Hippocampal formation (tissue), 2 donors: Measurements from ENCODE around the gene PCDH19.
A peak's percentile ranks its signal among the peaks of the same experiment; 100 is the strongest.

Experiments
- DNase-seq, 2 donors: peaks; one replicate each; lab custom pipeline; 2025; lab: John Stamatoyannopoulos, UW

PCDH19 gene

GRCh38 chrX:100407147-100407783 lies 2.8 kb downstream of the PCDH19 start:
- no peak for DNase-seq

GRCh38 chrX:100405424-100405823 lies 4.6 kb downstream of the PCDH19 start:
- DNase-seq: no peak

GRCh38 chrX:100404851-100405250 lies 5.2 kb downstream of the PCDH19 start:
- DNase-seq: no peak

- no peak for DNase-seq
Observed at GRCh38 chrX:100395781-100396180, 14.3 kb downstream of the PCDH19 start.

GRCh38 chrX:100381619-100382018 lies 28.5 kb downstream of the PCDH19 start:
- DNase-seq: no peak

- peak in 1 of 2 donors; percentile 12 for DNase-seq
Observed at GRCh38 chrX:100379388-100379986, 30.6 kb downstream of the PCDH19 start.

GRCh38 chrX:100377826-100378225 lies 32.2 kb downstream of the PCDH19 start:
- DNase-seq: no peak

- DNase-seq: no peak
Observed at GRCh38 chrX:100376576-100376975, 33.5 kb downstream of the PCDH19 start.

- no peak for DNase-seq
Observed at GRCh38 chrX:100373673-100374072, 36.4 kb downstream of the PCDH19 start.

GRCh38 chrX:100368167-100368566 lies 41.9 kb downstream of the PCDH19 start:
- no peak for DNase-seq

GRCh38 chrX:100363896-100364295 lies 46.2 kb downstream of the PCDH19 start:
- no peak for DNase-seq

- no peak for DNase-seq
Observed at GRCh38 chrX:100358766-100359165, 51.3 kb downstream of the PCDH19 start.

GRCh38 chrX:100356351-100356896 lies 53.6 kb downstream of the PCDH19 start:
- DNase-seq: no peak

- no peak for DNase-seq
Observed at GRCh38 chrX:100355680-100356079, 54.4 kb downstream of the PCDH19 start.

- no peak for DNase-seq
Observed at GRCh38 chrX:100353326-100353725, 56.7 kb downstream of the PCDH19 start.

- no peak for DNase-seq
Observed at GRCh38 chrX:100350704-100351489, 59.2 kb downstream of the PCDH19 start.

- no peak for DNase-seq
Observed at GRCh38 chrX:100349391-100349790, 60.7 kb downstream of the PCDH19 start.

- DNase-seq: no peak
Observed at GRCh38 chrX:100341142-100341510, 68.9 kb downstream of the PCDH19 start.

GRCh38 chrX:100340491-100341141 lies 69.5 kb downstream of the PCDH19 start:
- DNase-seq: no peak

- DNase-seq: no peak
Observed at GRCh38 chrX:100328351-100328750, 81.7 kb downstream of the PCDH19 start.

GRCh38 chrX:100319716-100320115 lies 90.4 kb downstream of the PCDH19 start:
- no peak for DNase-seq

GRCh38 chrX:100316987-100317386 lies 93.1 kb downstream of the PCDH19 start:
- no peak for DNase-seq
